H9 (cell line): ENCODE measurements around the gene DGCR8. TPM values are rescaled to one million over a fixed set of nuclear protein-coding genes. Genes with fewer than 3 reads are reported as not detected.

Source experiments
- DNase-seq: peaks from one replicate; pipeline ENCODE4 v3.0.0-alpha.2; 2017
- H2AFZ ChIP-seq: one replicate; pipeline ENCODE4 v1.6.1; 2013; ENCODE audit warnings: mild to moderate bottlenecking, low read length, control low read depth, moderate library complexity
- H2AK5ac ChIP-seq: 2 replicates; pipeline ENCODE4 v1.6.1; 2013; ENCODE audit warnings: low read length, control low read depth, mixed read lengths; ENCODE audit not compliant: insufficient read length
- H2BK120ac ChIP-seq: one replicate; pipeline ENCODE4 v1.6.1; 2013; ENCODE audit warnings: low read depth, mild to moderate bottlenecking, low read length, control low read depth, inconsistent platforms; ENCODE audit not compliant: poor library complexity, severe bottlenecking
- H2BK12ac ChIP-seq: 2 replicates; pipeline ENCODE4 v1.6.1; 2013; ENCODE audit warnings: low read length, control low read depth, mixed read lengths, low read depth; ENCODE audit not compliant: insufficient read length
- H2BK15ac ChIP-seq: 2 replicates; pipeline ENCODE4 v1.6.1; 2013; ENCODE audit warnings: low read depth, low read length, control low read depth
- H2BK20ac ChIP-seq: one replicate; pipeline ENCODE4 v1.6.1; 2013; ENCODE audit warnings: low read depth, mild to moderate bottlenecking, low read length, control low read depth, inconsistent platforms; ENCODE audit not compliant: poor library complexity, severe bottlenecking
- H2BK5ac ChIP-seq: 2 replicates; pipeline ENCODE4 v1.6.1; 2013; ENCODE audit warnings: low read length, control low read depth, mixed read lengths; ENCODE audit not compliant: insufficient read length
- H3K14ac ChIP-seq: 2 replicates; pipeline ENCODE4 v1.6.1; 2013; ENCODE audit warnings: low read length, control low read depth; ENCODE audit not compliant: insufficient read depth
- H3K18ac ChIP-seq: 2 replicates; pipeline ENCODE4 v1.6.1; 2013; ENCODE audit warnings: low read depth, mild to moderate bottlenecking, mixed read lengths, low read length, control low read depth; ENCODE audit not compliant: insufficient read length
- H3K23ac ChIP-seq: 2 replicates; pipeline ENCODE4 v1.6.1; 2013; ENCODE audit warnings: low read length, control low read depth, mixed read lengths, low read depth; ENCODE audit not compliant: insufficient read length
- H3K23me2 ChIP-seq: 2 replicates; pipeline ENCODE4 v1.6.1; 2013; ENCODE audit warnings: low read depth, mild to moderate bottlenecking, mixed read lengths, low read length, control low read depth; ENCODE audit not compliant: insufficient read length, poor library complexity, severe bottlenecking
- H3K27ac ChIP-seq: 2 replicates; pipeline ENCODE4 v1.5.1; 2013; ENCODE audit warnings: low read length, control low read depth, mixed read lengths, low read depth; ENCODE audit not compliant: insufficient read length
- H3K27me3 ChIP-seq: 2 replicates; pipeline ENCODE4 v1.6.1; 2013; ENCODE audit warnings: low read length, control low read depth, inconsistent platforms; ENCODE audit not compliant: insufficient read depth
- H3K4ac ChIP-seq: 2 replicates; pipeline ENCODE4 v1.6.1; 2013; ENCODE audit warnings: low read depth, mild to moderate bottlenecking, control low read depth, inconsistent platforms, low read length, moderate library complexity
- H3K4me1 ChIP-seq: 2 replicates; pipeline ENCODE4 v1.6.1; 2013; ENCODE audit warnings: low read length, control low read depth, inconsistent platforms; ENCODE audit not compliant: insufficient read depth
- H3K4me2 ChIP-seq: 2 replicates; pipeline ENCODE4 v1.6.1; 2013; ENCODE audit warnings: low read length, control low read depth, mixed read lengths; ENCODE audit not compliant: insufficient read length, insufficient read depth
- H3K56ac ChIP-seq: 2 replicates; pipeline ENCODE4 v1.6.1; 2013; ENCODE audit warnings: low read depth, mild to moderate bottlenecking, mixed read lengths, low read length, control low read depth; ENCODE audit not compliant: insufficient read length
- H3K79me1 ChIP-seq: 2 replicates; pipeline ENCODE4 v1.6.1; 2013; ENCODE audit warnings: low read depth, mild to moderate bottlenecking, moderate library complexity, low read length, control low read depth, inconsistent platforms; ENCODE audit not compliant: insufficient read depth, poor library complexity, severe bottlenecking
- H3K79me2 ChIP-seq: 2 replicates; pipeline ENCODE4 v1.6.1; 2013; ENCODE audit warnings: low read length, control low read depth, inconsistent platforms; ENCODE audit not compliant: insufficient read depth
- H3K9ac ChIP-seq: 2 replicates; pipeline ENCODE4 v1.6.1; 2013; ENCODE audit warnings: low read length, control low read depth, mixed read lengths; ENCODE audit not compliant: insufficient read length; ENCODE audit errors: extremely low read depth
- H3K9me3 ChIP-seq: one replicate; pipeline ENCODE4 v1.6.1; 2013; ENCODE audit warnings: low read depth, low read length, inconsistent platforms; ENCODE audit not compliant: control insufficient read depth
- H3T11ph ChIP-seq: one replicate; pipeline ENCODE4 v1.6.1; 2013; ENCODE audit warnings: mild to moderate bottlenecking, low read length, control low read depth, inconsistent platforms
- H4K20me1 ChIP-seq: one replicate; pipeline ENCODE4 v1.6.1; 2013; ENCODE audit not compliant: control insufficient read depth, insufficient read length, insufficient read depth
- H4K5ac ChIP-seq: 2 replicates; pipeline ENCODE4 v1.6.1; 2013; ENCODE audit warnings: low read depth, mild to moderate bottlenecking, mixed read lengths, low read length, control low read depth; ENCODE audit not compliant: insufficient read length
- H4K8ac ChIP-seq: replicated peaks from 2 replicates; pipeline ENCODE4 v1.6.1; 2013; ENCODE audit warnings: low read length, control low read depth, mixed read lengths, low read depth; ENCODE audit not compliant: insufficient read length
- H4K91ac ChIP-seq: 2 replicates; pipeline ENCODE4 v1.6.1; 2013; ENCODE audit warnings: low read depth, mild to moderate bottlenecking, moderate library complexity, mixed read lengths, low read length, control low read depth; ENCODE audit not compliant: insufficient read length
- H3K27ac Mint-ChIP-seq, 3 experiments: 2 replicates in 2 of 3; 3 replicates in 1 of 3; pipeline ENCODE4 v1.8.0; 2020 to 2021; ENCODE audit warnings: mixed read lengths in 3 of 3, mild to moderate bottlenecking in 1 of 3, moderate library complexity in 1 of 3
- H3K27me3 Mint-ChIP-seq: 2 replicates; pipeline ENCODE4 v1.8.0; 2021; ENCODE audit warnings: low read depth, mild to moderate bottlenecking, moderate library complexity, mixed read lengths
- H3K36me3 Mint-ChIP-seq, 3 experiments: 2 replicates in 2 of 3; 3 replicates in 1 of 3; pipeline ENCODE4 v1.8.0; 2020 to 2021; ENCODE audit warnings: low read depth in 3 of 3, mixed read lengths in 3 of 3; ENCODE audit not compliant: insufficient read depth in 1 of 3
- H3K4me1 Mint-ChIP-seq, 2 experiments: 2 replicates each; pipeline ENCODE4 v1.8.0; 2020; ENCODE audit warnings: mixed read lengths in 2 of 2
- H3K4me3 Mint-ChIP-seq, 2 experiments: 2 replicates in 1 of 2; 3 replicates in 1 of 2; pipeline ENCODE4 v1.8.0; 2020 to 2021; ENCODE audit warnings: mild to moderate bottlenecking in 2 of 2, mixed read lengths in 2 of 2, moderate library complexity in 1 of 2
- H3K9me3 Mint-ChIP-seq, 2 experiments: 2 replicates in 1 of 2; 3 replicates in 1 of 2; pipeline ENCODE4 v1.8.0; 2020; ENCODE audit warnings: mild to moderate bottlenecking in 2 of 2, mixed read lengths in 2 of 2, moderate library complexity in 1 of 2
- CTCF ChIP-seq: fragments of 200-600 bp; sonication (generic); conservative IDR thresholded peaks from 3 replicates; pipeline ENCODE4 v1.8.0; 2021; ENCODE audit warnings: antibody characterized with exemption, mild to moderate bottlenecking
- WGBS: extraction: QIAGEN DNeasy Blood & Tissue Kit; methylation state at CpG from one replicate; pipeline ENCODE4 v1.1.7; 2013; ENCODE audit warnings: missing lambda C conversion rate, low lambda C conversion rate, mixed read lengths; ENCODE audit not compliant: insufficient read length; ENCODE audit errors: extremely low coverage; 5-methylcytosine and 5-hydroxymethylcytosine counted together
- total RNA-seq: library from RNA; stranded (reverse); gene quantifications from 2 replicates; pipeline ENCODE4 v1.2.1, GENCODE V29; 2021

DGCR8 gene
- total RNA-seq, 1 experiment from 2014 or later, result 74.5 TPM

- no peak for DNase-seq
- H3K23me2 ChIP-seq, result no peaks in the 10 kb centered on the region
- H3K56ac ChIP-seq, result no peak overlapping the region
- H3K4me2 ChIP-seq, result no peak overlapping the region
- H2AK5ac ChIP-seq, result no peak overlapping the region
- H2BK15ac ChIP-seq, result no peak overlapping the region
- no peak overlapping the region for H3T11ph ChIP-seq
- no peak overlapping the region for H3K27ac ChIP-seq
- no peak overlapping the region for H4K5ac ChIP-seq
- no peak overlapping the region for H3K9ac ChIP-seq
- WGBS, result no CpG with 5 or more reads among the region's 7 CpGs
- H3K9me3 ChIP-seq, result no peaks in the 10 kb centered on the region
- no peak overlapping the region for H3K18ac ChIP-seq
- H4K8ac ChIP-seq, result no peak overlapping the region
- no peaks in the 10 kb centered on the region; the same call in 1 of the 2 replicates for H3K27me3 Mint-ChIP-seq
- H3K4me1 Mint-ChIP-seq, result no peaks in the 10 kb centered on the region; a peak in 2 of 4 replicates
- no peak overlapping the region for H3K27ac Mint-ChIP-seq
- no peaks in the 10 kb centered on the region for H4K20me1 ChIP-seq
- H3K4me3 Mint-ChIP-seq, result no peak overlapping the region
- H3K14ac ChIP-seq, result no peak overlapping the region
- H3K9me3 Mint-ChIP-seq, result no peaks in the 10 kb centered on the region
- no peak overlapping the region for H2BK12ac ChIP-seq
- H3K4me1 ChIP-seq, result no peaks in the 10 kb centered on the region
- no peaks in the 10 kb centered on the region for H3K79me1 ChIP-seq
- H3K79me2 ChIP-seq, result 0 out of 2 replicates have a peak, but pooled peaks cover 2% of the 10 kb centered on the region
- no peak overlapping the region for H2BK120ac ChIP-seq
- TF ChIP-seq CTCF, result no peak
- H3K36me3 Mint-ChIP-seq, result peaks cover 26 to 87% (median 76%) of the 10 kb centered on the region in 3 experiments; a peak in 6 of 7 replicates
- no peak overlapping the region for H2AFZ ChIP-seq
- H3K27me3 ChIP-seq, result no peaks in the 10 kb centered on the region; the same call in 1 of the 2 replicates
- H2BK20ac ChIP-seq, result no peak overlapping the region
- H4K91ac ChIP-seq, result no peak overlapping the region
- H3K4ac ChIP-seq, result no peak overlapping the region
- no peak overlapping the region for H3K23ac ChIP-seq
- H2BK5ac ChIP-seq, result no peak overlapping the region
These were observed 27.4 kb downstream of the DGCR8 start for GRCh38 chr22:20107471-20107901.
